K562 (cell line): ENCODE measurements around the gene SEZ6. TPM values are rescaled to one million over a fixed set of nuclear protein-coding genes. Genes with fewer than 3 reads are reported as not detected.
A peak's percentile ranks its signal among the peaks of the same experiment; 100 is the strongest.

ENCODE experiments used
- BRF1 ChIP-seq: IDR thresholded peaks from 3 replicates; pipeline ENCODE4 v1.6.1; 2011; ENCODE audit warnings: borderline replicate concordance, mild to moderate bottlenecking; ENCODE audit not compliant: insufficient read length; ENCODE audit errors: extremely low read depth
- FOS ChIP-seq: IDR thresholded peaks from 3 replicates; pipeline ENCODE4 v1.6.1; 2011; ENCODE audit not compliant: insufficient read length; ENCODE audit errors: extremely low read depth
- HMG20B ChIP-seq: fragments of 250-450 bp; sonication (Bioruptor Pico); IDR thresholded peaks from 2 replicates; pipeline ENCODE4 v1.5.0; 2021; ENCODE audit warnings: mild to moderate bottlenecking
- KLF13 ChIP-seq: fragments of 450-650 bp; IDR thresholded peaks from 2 replicates; pipeline ENCODE4 v1.6.1; 2016; ENCODE audit warnings: missing genetic modification characterization, low read depth, mild to moderate bottlenecking, missing compliant biosample characterization, moderate library complexity, borderline replicate concordance
- MED1 ChIP-seq: sonication (generic); formaldehyde crosslinking; IDR thresholded peaks from 2 replicates; pipeline ENCODE4 v1.8.1; 2023; ENCODE audit warnings: missing genetic modification reagents, borderline replicate concordance
- NFIX ChIP-seq: fragments of 250-450 bp; sonication (Bioruptor Pico); IDR thresholded peaks from 2 replicates; pipeline ENCODE4 v1.4.0; 2020; ENCODE audit warnings: low read depth, mild to moderate bottlenecking, moderate library complexity
- POLR3A ChIP-seq: IDR thresholded peaks from 2 replicates; pipeline ENCODE4 v1.6.1; 2011; ENCODE audit warnings: borderline replicate concordance, mild to moderate bottlenecking, moderate library complexity; ENCODE audit not compliant: insufficient read length, insufficient read depth; ENCODE audit errors: extremely low read depth
- PRPF4 ChIP-seq: fragments of 200-400 bp; formaldehyde crosslinking; IDR thresholded peaks from one replicate; pipeline ENCODE4 v1.6.1; 2017; ENCODE audit warnings: low read length, low read depth, mild to moderate bottlenecking; ENCODE audit not compliant: insufficient read depth, poor library complexity, severe bottlenecking
- SIRT6 ChIP-seq: IDR thresholded peaks from one replicate; pipeline ENCODE4 v1.6.1; 2012; ENCODE audit warnings: low read depth, mild to moderate bottlenecking, control low read depth, inconsistent platforms, low read length, moderate library complexity
- SMARCE1 ChIP-seq: fragments of 450-650 bp; IDR thresholded peaks from 2 replicates; pipeline ENCODE4 v1.7.1; 2016; ENCODE audit warnings: mild to moderate bottlenecking
- STAG1 ChIP-seq: sonication (generic); formaldehyde crosslinking; IDR thresholded peaks from 2 replicates; pipeline ENCODE4 v1.5.0; 2020; ENCODE audit warnings: missing genetic modification reagents, borderline replicate concordance
- polyA plus RNA-seq, 8 experiments: library from polyadenylated mRNA; depleted of rRNA in 4 of 8; stranded (reverse) in 5 of 8; unstranded in 3 of 8; fragments of >200 nt; fragmentation: Nextera tagmentation in 2 of 8; fragmentation: Illumina TruSeq in 1 of 8; extraction: Ambion mirVana in 2 of 8; extraction: Trizol in 1 of 8; gene quantifications; 2 replicates each; pipeline versions ENCODE4 v1.2.1 to v1.2.3, GENCODE V29; 2011 to 2014; ENCODE audit warnings: inconsistent platforms in 1 of 8, missing spikeins in 1 of 8
- total RNA-seq, 7 experiments: library from RNA; depleted of rRNA in 6 of 7; stranded (reverse); fragments of >200 nt in 6 of 7; fragmentation: Illumina TruSeq in 2 of 7; extraction: Trizol in 2 of 7; gene quantifications; 2 replicates each; pipeline versions ENCODE4 v1.2.1 to v1.2.3, GENCODE V29; 2011 to 2021; ENCODE audit warnings: low replicate concordance in 1 of 7
- TF ChIP-seq, protein P1 (sequence below): fragments of 150-350 bp; conservative IDR thresholded peaks from 2 replicates; pipeline ENCODE4 v1.6.1; 2014; ENCODE audit warnings: low read length
- TF ChIP-seq, protein P2 (sequence below): IDR thresholded peaks from 2 replicates; pipeline ENCODE4 v1.6.1; 2011; ENCODE audit warnings: borderline replicate concordance, low read depth, mild to moderate bottlenecking, moderate library complexity, low read length; ENCODE audit not compliant: insufficient read depth, poor library complexity, severe bottlenecking
- TF ChIP-seq, protein P3 (sequence below): fragments of 250-450 bp; sonication (Bioruptor Pico); IDR thresholded peaks from 2 replicates; pipeline ENCODE4 v1.8.0; 2021; ENCODE audit warnings: borderline replicate concordance, mild to moderate bottlenecking, moderate library complexity; ENCODE audit not compliant: poor library complexity, severe bottlenecking
- TF ChIP-seq, protein P4 (sequence below): fragments of 250-450 bp; sonication (Bioruptor Pico); IDR thresholded peaks from 2 replicates; pipeline ENCODE4 v1.5.0; 2020; ENCODE audit warnings: mild to moderate bottlenecking, borderline replicate concordance
- TF ChIP-seq, protein P5 (sequence below): fragments of 450-650 bp; formaldehyde crosslinking; IDR thresholded peaks from 2 replicates; pipeline ENCODE4 v1.4.0; 2022; ENCODE audit warnings: missing genetic modification characterization

SEZ6 gene
- total and polyA plus RNA-seq, 9 of the 15 experiments (the other 6 are each of a cell fraction or from before 2014, with no cell fraction given) = not detected

DNA sequence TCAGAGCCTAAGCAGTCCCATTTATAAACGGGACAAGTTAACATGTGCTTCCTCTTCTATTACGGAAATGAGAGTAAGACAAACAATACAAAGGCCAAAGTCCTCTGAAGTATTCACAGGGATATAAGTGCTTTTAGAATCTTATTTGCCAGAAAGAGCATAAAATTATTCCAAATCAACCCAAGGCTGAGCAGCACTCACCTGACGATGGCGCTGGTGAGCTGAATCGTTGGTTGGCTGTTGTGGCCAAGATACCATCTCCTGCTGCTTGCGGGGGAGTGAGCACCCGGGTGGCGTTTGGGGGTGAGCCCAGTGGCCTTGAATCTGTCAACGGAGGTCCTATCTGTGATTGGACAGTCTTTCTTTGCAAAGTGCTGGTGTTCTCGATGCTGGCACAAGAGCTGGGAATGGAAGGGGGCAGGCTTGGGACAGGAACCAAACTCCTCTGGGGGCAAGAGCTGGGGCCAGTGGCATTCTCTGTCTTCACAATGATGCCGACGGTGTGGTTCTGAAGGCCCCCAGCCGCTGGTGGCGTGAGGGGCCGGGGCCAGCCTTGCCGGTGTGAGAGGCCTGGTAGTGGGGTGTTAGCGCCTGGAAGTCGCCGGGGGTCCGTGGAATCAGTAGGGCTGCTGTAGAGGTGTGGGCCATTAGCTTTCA is 93.4 kb downstream of the SEZ6 start (continued):
- TF ChIP-seq, protein P1, sequence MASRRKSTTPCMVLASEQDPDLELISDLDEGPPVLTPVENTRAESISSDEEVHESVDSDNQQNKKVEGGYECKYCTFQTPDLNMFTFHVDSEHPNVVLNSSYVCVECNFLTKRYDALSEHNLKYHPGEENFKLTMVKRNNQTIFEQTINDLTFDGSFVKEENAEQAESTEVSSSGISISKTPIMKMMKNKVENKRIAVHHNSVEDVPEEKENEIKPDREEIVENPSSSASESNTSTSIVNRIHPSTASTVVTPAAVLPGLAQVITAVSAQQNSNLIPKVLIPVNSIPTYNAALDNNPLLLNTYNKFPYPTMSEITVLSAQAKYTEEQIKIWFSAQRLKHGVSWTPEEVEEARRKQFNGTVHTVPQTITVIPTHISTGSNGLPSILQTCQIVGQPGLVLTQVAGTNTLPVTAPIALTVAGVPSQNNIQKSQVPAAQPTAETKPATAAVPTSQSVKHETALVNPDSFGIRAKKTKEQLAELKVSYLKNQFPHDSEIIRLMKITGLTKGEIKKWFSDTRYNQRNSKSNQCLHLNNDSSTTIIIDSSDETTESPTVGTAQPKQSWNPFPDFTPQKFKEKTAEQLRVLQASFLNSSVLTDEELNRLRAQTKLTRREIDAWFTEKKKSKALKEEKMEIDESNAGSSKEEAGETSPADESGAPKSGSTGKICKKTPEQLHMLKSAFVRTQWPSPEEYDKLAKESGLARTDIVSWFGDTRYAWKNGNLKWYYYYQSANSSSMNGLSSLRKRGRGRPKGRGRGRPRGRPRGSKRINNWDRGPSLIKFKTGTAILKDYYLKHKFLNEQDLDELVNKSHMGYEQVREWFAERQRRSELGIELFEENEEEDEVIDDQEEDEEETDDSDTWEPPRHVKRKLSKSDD = no peak
- TF ChIP-seq PRPF4 = no peak
- TF ChIP-seq BRF1 = no peak
- TF ChIP-seq HMG20B (CRISPR knock-in tag) = no peak
- TF ChIP-seq FOS = no peak
- TF ChIP-seq, protein P2, sequence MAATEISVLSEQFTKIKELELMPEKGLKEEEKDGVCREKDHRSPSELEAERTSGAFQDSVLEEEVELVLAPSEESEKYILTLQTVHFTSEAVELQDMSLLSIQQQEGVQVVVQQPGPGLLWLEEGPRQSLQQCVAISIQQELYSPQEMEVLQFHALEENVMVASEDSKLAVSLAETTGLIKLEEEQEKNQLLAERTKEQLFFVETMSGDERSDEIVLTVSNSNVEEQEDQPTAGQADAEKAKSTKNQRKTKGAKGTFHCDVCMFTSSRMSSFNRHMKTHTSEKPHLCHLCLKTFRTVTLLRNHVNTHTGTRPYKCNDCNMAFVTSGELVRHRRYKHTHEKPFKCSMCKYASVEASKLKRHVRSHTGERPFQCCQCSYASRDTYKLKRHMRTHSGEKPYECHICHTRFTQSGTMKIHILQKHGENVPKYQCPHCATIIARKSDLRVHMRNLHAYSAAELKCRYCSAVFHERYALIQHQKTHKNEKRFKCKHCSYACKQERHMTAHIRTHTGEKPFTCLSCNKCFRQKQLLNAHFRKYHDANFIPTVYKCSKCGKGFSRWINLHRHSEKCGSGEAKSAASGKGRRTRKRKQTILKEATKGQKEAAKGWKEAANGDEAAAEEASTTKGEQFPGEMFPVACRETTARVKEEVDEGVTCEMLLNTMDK = no peak
- no peak for TF ChIP-seq KLF13 (tag)
- TF ChIP-seq, protein P3, sequence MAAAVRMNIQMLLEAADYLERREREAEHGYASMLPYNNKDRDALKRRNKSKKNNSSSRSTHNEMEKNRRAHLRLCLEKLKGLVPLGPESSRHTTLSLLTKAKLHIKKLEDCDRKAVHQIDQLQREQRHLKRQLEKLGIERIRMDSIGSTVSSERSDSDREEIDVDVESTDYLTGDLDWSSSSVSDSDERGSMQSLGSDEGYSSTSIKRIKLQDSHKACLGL (CRISPR knock-in tag) = no peak
- no peak for TF ChIP-seq SIRT6
- TF ChIP-seq, protein P4, sequence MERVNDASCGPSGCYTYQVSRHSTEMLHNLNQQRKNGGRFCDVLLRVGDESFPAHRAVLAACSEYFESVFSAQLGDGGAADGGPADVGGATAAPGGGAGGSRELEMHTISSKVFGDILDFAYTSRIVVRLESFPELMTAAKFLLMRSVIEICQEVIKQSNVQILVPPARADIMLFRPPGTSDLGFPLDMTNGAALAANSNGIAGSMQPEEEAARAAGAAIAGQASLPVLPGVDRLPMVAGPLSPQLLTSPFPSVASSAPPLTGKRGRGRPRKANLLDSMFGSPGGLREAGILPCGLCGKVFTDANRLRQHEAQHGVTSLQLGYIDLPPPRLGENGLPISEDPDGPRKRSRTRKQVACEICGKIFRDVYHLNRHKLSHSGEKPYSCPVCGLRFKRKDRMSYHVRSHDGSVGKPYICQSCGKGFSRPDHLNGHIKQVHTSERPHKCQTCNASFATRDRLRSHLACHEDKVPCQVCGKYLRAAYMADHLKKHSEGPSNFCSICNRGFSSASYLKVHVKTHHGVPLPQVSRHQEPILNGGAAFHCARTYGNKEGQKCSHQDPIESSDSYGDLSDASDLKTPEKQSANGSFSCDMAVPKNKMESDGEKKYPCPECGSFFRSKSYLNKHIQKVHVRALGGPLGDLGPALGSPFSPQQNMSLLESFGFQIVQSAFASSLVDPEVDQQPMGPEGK (CRISPR knock-in tag) = peak; percentile 69; the same call in 1 of the 2 replicates
- peak; percentile 91 for TF ChIP-seq SMARCE1
- no peak for TF ChIP-seq MED1 (CRISPR knock-in tag)
- no peak for TF ChIP-seq NFIX (CRISPR knock-in tag)
- TF ChIP-seq, protein P5, sequence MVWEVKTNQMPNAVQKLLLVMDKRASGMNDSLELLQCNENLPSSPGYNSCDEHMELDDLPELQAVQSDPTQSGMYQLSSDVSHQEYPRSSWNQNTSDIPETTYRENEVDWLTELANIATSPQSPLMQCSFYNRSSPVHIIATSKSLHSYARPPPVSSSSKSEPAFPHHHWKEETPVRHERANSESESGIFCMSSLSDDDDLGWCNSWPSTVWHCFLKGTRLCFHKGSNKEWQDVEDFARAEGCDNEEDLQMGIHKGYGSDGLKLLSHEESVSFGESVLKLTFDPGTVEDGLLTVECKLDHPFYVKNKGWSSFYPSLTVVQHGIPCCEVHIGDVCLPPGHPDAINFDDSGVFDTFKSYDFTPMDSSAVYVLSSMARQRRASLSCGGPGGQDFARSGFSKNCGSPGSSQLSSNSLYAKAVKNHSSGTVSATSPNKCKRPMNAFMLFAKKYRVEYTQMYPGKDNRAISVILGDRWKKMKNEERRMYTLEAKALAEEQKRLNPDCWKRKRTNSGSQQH (CRISPR knock-in tag) = no peak
- TF ChIP-seq POLR3A = no peak
- no peak for TF ChIP-seq STAG1 (CRISPR knock-in tag)
